NCI-H1092 (cell line): ENCODE results near the gene HOXB6.

ENCODE experiments used
- DNase-seq: peaks from one replicate; lab custom pipeline; 2025; lab: John Stamatoyannopoulos, UW

HOXB6 gene

GRCh38 chr17:48621410-48622392, 16.9 kb upstream of the HOXB6 start:
- DNase-seq: no peak

DNA sequence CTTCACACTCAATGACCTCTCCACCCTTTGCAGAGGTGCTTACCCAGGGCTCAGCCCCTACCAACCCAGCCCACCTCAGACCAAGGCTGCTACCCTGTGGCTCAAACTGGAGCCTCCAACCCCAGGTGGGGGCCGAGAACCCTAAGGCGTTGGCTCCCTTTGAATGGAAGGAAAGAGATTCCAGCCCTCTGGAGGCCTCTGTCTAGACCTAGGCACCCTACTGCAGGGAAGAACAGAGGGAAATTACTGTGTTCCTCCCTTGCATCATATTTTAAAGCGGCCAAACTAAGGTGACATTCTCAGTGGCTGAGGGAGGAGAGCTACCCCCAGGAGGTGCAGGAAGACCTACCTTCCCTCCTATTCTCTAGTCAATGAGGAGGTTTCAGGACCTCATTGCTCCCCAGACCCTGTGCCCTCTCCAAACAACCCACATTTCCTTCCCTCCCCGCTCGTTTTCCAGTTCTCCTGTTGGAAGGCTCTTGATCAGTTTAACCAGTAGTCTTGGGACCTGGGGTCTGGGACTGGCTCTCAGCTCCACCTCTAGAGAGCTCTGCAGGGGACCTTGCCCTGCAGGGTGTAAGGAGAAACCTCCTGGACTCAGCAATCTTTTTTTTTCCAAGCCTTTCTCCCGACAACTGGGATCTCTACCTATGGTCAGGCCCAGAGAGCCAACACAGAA, 15.8 kb upstream of the HOXB6 start:
- DNase-seq: no peak

GRCh38 chr17:48619826-48620449, 15.2 kb upstream of the HOXB6 start:
- DNase-seq: no peak

DNA sequence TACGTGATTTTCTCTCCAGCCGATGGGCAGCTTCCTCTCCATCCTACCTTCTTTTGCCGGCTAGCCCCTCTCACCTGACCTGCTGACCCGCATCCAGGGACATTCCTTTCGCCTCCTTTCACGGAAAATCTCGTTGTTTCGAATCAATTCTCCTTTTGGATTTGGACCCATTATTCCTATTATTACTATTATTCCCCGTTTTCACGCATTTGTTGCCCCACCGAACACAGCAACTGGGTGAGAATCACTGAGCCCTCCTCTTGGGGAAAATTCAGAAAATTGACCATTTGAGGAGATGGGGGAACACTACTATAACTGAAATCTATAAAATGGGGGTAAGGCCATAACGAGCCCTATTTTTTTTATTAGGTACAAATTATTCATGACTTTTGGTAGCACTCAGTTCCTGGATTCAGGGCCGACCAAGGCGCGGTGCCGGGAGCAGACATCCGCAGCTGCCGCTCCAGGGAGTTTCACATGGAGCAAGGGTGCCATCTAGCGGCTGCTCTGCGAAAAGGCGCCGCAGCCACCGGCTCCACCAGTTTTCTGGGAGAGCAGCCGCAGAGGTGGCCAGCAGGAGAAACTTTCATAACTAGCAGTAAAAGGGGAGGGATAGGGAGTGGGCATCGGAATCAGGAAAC, 13.6 kb upstream of the HOXB6 start:
- peak; percentile 53 for DNase-seq

DNA sequence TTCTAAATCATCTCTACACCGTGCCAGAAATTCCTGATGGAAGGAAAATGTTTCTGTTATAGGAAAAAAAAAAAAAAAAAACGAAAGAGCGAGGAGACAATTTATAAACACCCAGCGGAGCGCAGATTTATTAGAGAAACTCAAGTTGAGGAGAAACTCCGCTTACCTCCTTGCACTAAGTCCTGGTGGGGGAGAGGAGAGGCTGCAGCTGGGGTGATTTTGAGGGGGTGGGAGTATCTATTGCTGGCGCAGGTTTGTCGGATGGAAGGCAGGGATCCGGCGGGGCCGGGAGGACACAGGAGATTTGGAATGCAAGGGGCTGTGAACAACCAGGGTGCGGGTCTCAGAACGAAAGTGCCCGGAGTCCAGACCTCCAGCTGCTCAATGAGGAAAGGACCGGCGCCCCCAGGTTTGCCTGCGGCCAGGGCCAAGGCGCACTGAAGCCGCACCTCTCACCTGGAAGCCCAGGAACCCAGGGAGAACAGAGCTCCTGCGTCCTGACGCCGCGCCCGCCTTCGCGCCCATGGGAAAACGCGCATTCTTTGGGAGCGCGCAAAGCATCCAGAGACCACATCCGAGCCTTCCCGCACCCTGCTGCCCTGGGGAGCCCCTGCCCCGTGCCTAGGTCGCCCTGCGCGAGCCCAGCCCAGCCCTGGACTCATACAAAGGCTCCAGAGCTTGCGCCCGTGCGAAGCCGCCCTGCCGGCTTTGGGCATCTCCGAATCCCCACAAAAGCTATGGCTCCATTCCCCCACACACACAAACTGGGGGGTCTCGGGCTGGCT, 12.9 kb upstream of the HOXB6 start:
- no peak for DNase-seq

DNA sequence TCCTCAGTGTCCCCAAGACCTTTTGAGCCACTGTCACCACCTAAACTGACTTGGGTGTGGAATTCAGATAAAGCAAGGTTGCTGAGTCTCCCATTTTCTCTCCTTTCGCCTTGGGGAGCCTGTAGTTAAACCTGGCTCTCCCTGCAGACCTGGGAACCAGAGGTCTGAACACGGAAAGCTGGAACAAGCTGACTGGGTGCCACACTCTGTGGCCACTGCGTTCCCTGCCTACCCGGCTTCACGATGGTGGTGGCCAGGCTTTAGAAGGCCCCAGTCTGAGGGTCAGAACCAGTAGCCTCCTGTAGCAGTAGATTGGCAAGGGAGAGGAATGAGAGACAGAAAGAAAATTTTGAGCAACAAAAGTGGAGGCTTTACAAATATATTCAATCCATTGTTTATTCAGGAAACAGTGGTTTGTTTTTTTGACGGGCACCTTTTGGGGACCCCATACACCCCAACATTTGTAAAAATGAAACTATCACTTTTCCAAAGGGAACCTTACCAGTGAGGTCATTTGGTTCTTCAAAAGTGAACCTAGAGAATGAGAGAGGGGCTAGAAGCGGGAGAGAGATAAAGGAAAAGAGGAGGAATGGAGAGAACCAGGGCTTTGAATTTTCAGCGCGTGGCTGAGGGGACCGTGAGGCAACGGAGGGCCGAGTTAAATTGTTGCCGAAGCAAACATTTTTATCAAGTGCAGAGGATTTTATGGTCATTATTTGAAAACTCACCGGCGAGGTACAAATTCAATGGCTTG, 12.1 kb upstream of the HOXB6 start:
- DNase-seq: no peak

GRCh38 chr17:48615963-48616716, 11.4 kb upstream of the HOXB6 start:
- DNase-seq: no peak

DNA sequence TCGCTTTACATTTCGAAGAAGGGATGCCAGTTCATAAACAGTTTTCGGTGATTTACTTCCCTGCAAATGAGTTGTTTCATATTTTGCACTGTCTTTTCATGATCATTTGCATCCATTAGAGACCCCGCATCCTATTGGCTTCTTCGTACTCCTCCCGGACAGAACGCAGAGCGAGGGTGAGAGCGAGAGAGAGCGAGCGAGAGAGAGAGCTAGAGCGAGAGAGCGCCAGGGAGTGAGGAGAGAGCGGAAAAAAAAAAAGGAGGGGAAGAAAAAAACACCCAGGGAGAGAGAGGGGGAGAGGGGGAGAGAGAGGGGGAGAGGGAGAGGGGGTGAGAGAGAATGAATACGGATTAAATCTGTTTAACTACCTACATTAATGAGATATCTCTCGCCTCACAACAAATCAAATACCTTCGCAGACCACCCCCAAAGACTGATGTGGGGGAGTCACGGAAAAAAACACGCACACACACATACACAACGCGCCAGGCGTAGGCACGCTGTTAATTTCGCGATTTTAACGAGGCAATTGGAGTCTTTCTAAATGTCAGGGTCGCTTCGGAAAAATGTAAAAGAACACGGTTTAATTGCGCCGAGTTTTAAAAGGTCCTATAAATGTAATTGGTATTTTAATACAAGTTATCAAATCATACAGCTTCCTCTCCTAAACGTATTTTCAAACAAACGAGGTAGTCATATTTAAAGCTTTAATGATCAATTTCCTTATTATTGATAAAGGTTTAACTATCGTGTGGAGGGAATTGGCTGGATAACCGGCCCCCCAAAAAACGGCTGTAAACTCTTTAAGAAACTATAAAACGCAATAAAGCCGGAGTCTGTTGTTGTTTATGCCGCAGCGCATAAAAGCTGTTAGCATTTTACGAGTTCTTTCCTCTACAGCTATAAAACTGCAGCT, 10.5 kb upstream of the HOXB6 start, which contains the start of gene HOXB8:
Gene HOXB8, minus strand, starts transcription at position 246 of the 916 bp plus-strand sequence. CDS start 588 bp downstream, outside the sequence.
- peak; percentile 86 for DNase-seq

- DNase-seq: no peak
These were observed 9.3 kb upstream of the HOXB6 start for GRCh38 chr17:48613862-48614694.

GRCh38 chr17:48612854-48613691, 8.3 kb upstream of the HOXB6 start:
- no peak for DNase-seq

DNA sequence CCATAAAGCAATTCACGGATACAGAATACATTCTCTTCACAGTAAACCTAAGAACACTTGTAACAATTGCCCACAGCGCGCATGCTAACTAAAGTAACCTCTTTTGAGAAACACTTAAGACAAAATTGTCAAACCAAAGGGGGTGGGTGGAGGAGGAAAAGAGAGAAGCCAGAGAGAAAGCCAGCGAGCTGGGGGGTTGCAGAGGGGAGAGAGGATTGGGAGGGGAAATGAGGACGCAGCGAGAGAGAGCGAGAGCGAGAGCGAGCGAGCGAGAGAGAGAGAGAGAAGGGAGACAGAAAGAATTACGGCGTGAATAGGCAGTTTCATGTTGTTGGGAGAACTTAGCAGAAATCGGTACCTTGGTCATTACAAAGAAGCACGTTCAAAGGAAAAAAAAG, 7.7 kb upstream of the HOXB6 start:
- peak; percentile 62 for DNase-seq

DNA sequence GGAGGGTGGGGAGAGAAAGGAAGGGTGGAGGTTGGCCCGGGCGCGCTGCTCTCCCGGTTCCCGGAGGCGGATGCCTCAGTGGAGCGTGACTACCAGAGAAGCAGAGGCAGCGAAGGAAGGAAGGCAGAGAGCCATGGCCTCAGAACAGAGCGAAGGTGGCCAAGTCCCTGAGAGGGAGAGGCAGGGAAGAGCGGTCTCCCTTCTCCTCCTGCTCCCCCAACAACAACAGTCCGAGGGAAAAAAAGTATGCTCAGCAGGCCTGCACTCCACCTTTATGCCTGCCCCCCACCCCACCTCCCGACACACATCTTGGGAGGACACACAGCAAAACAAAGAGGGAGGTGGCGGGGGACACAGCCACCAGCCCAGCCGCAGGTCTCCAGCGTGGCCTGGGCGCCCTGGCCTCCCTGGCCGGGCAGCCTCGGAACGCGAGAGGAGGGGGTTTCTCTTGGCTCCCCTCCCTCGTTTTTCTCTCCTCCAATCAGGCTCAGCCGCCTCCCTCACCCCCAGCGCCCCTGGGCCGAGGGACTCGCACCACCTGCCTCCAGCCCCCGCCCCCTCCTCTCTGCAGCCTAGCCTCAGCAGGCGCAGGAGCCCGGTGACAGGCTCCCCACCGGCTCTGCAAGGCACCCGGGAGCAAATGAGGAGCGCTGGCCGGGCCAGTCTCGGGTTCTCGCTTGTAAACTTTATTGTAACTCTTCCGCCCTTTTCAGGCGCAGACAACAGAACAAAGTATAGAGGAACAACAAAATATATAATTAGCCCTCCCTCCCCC, 7.1 kb upstream of the HOXB6 start:
- DNase-seq: peak; percentile 92

DNA sequence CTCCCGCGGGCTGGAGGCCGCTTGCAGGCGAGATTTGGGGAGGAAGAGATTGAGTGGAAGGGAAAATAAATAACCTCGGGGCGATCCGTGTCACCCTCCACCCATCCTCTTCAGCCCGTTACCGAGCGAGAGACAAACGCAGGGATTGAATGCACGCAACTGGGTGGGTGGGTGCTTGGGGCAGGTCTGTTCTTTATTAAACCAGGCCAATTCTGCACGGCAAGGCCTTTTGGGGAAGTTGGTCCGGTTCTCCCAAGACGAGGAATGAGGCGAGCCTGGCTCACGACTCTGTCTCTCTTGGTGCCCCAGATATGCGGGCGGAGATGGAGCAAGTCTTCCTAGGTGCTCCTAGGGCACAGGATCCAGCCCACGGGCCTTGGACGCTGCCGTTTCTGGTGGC, 6.4 kb upstream of the HOXB6 start:
- DNase-seq: no peak

DNA sequence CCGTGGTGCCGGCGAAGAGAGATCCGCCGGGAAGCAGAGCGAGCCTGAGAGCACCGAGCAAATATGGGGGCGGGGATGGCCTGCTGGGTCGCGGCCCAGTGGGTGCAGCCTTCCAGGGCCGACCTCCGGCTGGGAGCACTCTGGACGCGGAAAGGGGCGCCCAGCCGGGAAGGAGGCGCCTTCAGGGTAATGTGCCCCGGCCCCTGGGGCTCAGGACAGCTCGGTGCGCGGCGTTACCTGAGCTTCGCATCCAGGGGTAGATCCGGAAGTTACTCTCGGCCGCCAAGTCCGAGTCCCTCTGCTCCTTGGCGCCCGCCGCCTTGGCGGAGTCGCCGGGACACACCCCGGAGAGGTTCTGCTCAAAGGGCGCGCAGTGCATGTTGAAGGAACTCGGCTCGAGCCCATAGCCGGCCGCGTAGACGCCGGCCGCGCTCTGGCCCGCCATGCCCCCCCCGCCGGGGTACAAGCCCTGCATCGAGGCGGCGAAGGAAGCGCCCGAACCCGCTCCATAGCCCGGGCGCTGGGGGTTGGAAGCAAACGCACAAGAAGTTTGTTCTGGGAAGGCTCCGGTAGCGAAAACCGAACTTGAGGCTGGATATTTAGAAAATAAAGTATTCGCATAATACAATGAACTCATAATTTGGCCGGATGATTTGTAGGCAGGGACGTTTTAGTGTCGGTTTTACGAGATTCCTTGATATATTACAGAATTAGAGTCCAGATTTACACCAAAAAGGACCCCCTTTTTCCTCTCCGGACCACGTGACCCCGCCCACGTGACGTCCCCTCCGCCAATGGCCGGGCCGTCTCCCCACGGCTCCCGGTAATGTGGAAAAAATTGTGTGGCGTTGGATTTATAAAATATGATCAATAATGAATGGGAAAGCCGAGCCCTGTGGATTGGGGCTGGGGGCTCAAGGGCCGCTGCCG, 5.8 kb upstream of the HOXB6 start, which contains the start of gene HOXB7:
Gene HOXB7, minus strand, starts transcription at position 736 of the 930 bp plus-strand sequence. Its CDS starts 99 bp downstream, at position 637.
- DNase-seq: peak; percentile 57
